ENCODE results near the gene SMPD3. TPM values are rescaled to one million over a fixed set of nuclear protein-coding genes. Genes with fewer than 3 reads are reported as not detected.

Gene SMPD3
- total and polyA plus RNA-seq, 7 donors = 0.49 to 29.7 (median 2.8) TPM

DNA sequence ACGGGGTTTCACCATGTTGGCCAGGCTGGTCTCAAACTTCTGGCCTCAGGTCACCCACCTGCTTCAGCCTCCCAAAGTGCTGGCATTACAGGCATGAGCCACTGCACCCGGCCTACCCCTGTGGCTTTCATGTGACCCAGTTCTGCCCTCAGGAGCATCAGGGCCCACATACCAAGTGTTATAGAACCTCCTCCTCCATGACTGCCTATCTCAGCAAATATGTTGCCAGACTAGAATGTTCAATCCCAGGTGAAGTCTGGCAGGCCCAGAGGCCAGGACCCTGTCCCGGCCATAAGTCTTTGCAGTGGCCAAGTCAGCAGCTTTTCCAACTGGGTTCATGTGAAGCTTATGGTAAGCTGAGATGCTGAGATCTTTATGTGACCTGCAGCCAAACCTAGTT, 9.8 kb upstream of the SMPD3 start:
- Histone ChIP-seq H3K9me3 (no peaks in the 10 kb centered on the region), H3K4me1 (no peaks in the 10 kb centered on the region), H3K36me3 (no peaks in the 10 kb centered on the region), H3K27me3 (no peaks in the 10 kb centered on the region), H3K4me3 (no peak overlapping the region), H3K27ac (no peak overlapping the region)
- intact Hi-C loops (cut with DNase I) = no loop called here
- no peak for DNase-seq
- WGBS, 2 donors = 92 to 94% methylated on average over 3 of the region's 3 CpGs
- TF ChIP-seq POLR2A (IDR thresholded peaks at IDR 0.05) (no peak), CTCF (IDR thresholded peaks at IDR 0.05) (no peak), EP300 (IDR thresholded peaks at IDR 0.05) (no peak), POLR2AphosphoS5 (IDR thresholded peaks at IDR 0.05) (no peak)

- Histone ChIP-seq H3K4me3 (no peak overlapping the region), H3K4me1 (peaks cover 0 to 12% (median 0%) of the 10 kb centered on the region in 4 donors), H3K9me3 (no peaks in the 10 kb centered on the region), H3K36me3 (no peaks in the 10 kb centered on the region), H3K27ac (no peak overlapping the region), H3K27me3 (no peaks in the 10 kb centered on the region)
- intact Hi-C loops (cut with DNase I) = no loop called here
- no peak for DNase-seq
- 93 to 95% methylated on average over 3 of the region's 3 CpGs for WGBS, 2 donors
- TF ChIP-seq POLR2A (IDR thresholded peaks at IDR 0.05) = no peak
- no peak for TF ChIP-seq EP300 (IDR thresholded peaks at IDR 0.05)
- TF ChIP-seq POLR2AphosphoS5 (IDR thresholded peaks at IDR 0.05) = no peak
- no peak for TF ChIP-seq CTCF (IDR thresholded peaks at IDR 0.05)
Measured at GRCh38 chr16:68455631-68456030, 7.3 kb upstream of the SMPD3 start.

- Histone ChIP-seq H3K4me1 (peaks cover 0 to 12% (median 0%) of the 10 kb centered on the region in 4 donors), H3K9me3 (no peaks in the 10 kb centered on the region), H3K4me3 (no peak overlapping the region), H3K27ac (no peak overlapping the region), H3K27me3 (no peaks in the 10 kb centered on the region), H3K36me3 (no peaks in the 10 kb centered on the region)
- TF ChIP-seq POLR2A (IDR thresholded peaks at IDR 0.05) (no peak), EP300 (IDR thresholded peaks at IDR 0.05) (no peak), CTCF (IDR thresholded peaks at IDR 0.05) (no peak), POLR2AphosphoS5 (IDR thresholded peaks at IDR 0.05) (no peak)
- DNase-seq = no peak
- 65 to 78% methylated on average over 5 of the region's 5 CpGs for WGBS, 2 donors
- intact Hi-C loops (cut with DNase I) = no loop called here
Measured at GRCh38 chr16:68454920-68455435, 6.7 kb upstream of the SMPD3 start.

DNA sequence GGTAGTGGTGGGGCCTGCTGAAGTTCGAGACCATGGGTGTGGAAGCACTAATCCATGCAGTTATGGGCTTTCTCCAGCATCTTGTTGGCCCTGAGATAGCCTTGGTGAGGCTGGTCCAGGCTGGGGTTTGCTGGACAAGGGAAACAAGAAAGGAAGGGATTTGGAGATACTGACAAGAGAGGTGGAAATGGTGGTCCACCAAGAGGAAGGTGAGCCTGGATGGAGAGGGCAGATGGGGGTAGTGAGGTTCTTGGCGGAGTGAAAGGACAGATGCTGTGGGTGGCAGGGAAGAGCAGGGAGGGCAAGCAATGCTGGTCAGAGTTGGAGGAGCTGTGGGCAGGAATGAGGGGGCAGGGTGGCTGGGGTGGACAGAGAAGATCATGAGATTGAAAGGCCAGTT, 5.5 kb upstream of the SMPD3 start:
- intact Hi-C loops (cut with DNase I) = no loop called here
- Histone ChIP-seq H3K27ac (no peak overlapping the region), H3K9me3 (no peaks in the 10 kb centered on the region), H3K36me3 (no peaks in the 10 kb centered on the region), H3K4me1 (peaks cover 0 to 12% (median 4%) of the 10 kb centered on the region in 4 donors), H3K27me3 (no peaks in the 10 kb centered on the region), H3K4me3 (no peak overlapping the region)
- no peak for DNase-seq
- WGBS, 2 donors = 93 to 94% methylated on average over 2 of the region's 2 CpGs
- TF ChIP-seq CTCF (IDR thresholded peaks at IDR 0.05) (no peak), POLR2A (IDR thresholded peaks at IDR 0.05) (no peak), EP300 (IDR thresholded peaks at IDR 0.05) (no peak), POLR2AphosphoS5 (IDR thresholded peaks at IDR 0.05) (no peak)

DNA sequence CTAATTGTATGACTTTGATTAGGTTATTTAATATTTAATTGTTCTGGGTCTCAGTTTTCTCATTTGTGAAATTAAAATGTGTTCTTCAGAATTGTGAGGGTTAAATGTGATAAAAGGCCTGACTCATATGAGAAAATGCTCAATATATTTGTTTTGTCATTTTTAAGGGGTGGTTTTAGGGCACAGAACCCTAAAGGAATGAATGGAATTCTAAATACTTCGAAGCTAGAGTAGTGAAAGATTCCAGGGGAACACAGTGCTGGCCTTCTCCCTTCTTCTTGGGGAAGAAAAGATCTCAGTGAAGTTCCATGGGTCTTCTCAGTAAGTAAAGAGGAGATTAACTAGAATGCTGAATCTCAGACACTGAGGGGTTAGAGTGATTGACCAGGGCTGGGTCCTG, 3.9 kb upstream of the SMPD3 start:
- Histone ChIP-seq H3K4me1 (peaks cover 0 to 23% (median 17%) of the 10 kb centered on the region in 4 donors), H3K4me3 (no peak overlapping the region), H3K9me3 (no peaks in the 10 kb centered on the region), H3K36me3 (no peaks in the 10 kb centered on the region), H3K27me3 (no peaks in the 10 kb centered on the region), H3K27ac (no peak overlapping the region)
- TF ChIP-seq POLR2A (IDR thresholded peaks at IDR 0.05) = no peak
- TF ChIP-seq POLR2AphosphoS5 (IDR thresholded peaks at IDR 0.05) = no peak
- TF ChIP-seq EP300 (IDR thresholded peaks at IDR 0.05) = no peak
- intact Hi-C loops (cut with DNase I) = no loop called here
- WGBS, 2 donors = 41 to 49% methylated on average over 1 of the region's 1 CpG
- DNase-seq = no peak

All from sigmoid colon (tissue), 7 donors.